Stimulated activated CD8-positive, alpha-beta memory T cell treated with anti-CD3 and anti-CD28 coated beads, Interleukin-4, amount 100 ng/mL, for 1 hour (primary cell): ENCODE results near the gene COMMD7.

Experiments used
- DNase-seq, 2 donors: peaks; one replicate each; pipeline ENCODE4 v3.0.0-alpha.2; 2020; ENCODE audit warnings: low read depth in 2 of 2, low spot score in 1 of 2

Gene COMMD7

GRCh38 chr20:32680544-32681174 lies 62.6 kb downstream of the COMMD7 start:
- DNase-seq: no peak

GRCh38 chr20:32678948-32679347 lies 64.3 kb downstream of the COMMD7 start:
- no peak for DNase-seq

- no peak for DNase-seq
These were observed 67.9 kb downstream of the COMMD7 start for GRCh38 chr20:32675223-32675975.

- peak; percentile 32 to 57 for DNase-seq
These were observed 68.9 kb downstream of the COMMD7 start for GRCh38 chr20:32674362-32674789.

GRCh38 chr20:32672982-32673851 lies 70.0 kb downstream of the COMMD7 start:
- no peak for DNase-seq

- no peak for DNase-seq
These were observed 70.8 kb downstream of the COMMD7 start for GRCh38 chr20:32672394-32672981.

GRCh38 chr20:32670773-32671455 lies 72.4 kb downstream of the COMMD7 start:
- no peak for DNase-seq

- DNase-seq: no peak
These were observed 76.2 kb downstream of the COMMD7 start for GRCh38 chr20:32667027-32667426.

- DNase-seq: no peak
These were observed 78.5 kb downstream of the COMMD7 start for GRCh38 chr20:32664678-32665159.

GRCh38 chr20:32664012-32664677 lies 79.1 kb downstream of the COMMD7 start:
- DNase-seq: no peak

GRCh38 chr20:32663335-32664011 lies 79.8 kb downstream of the COMMD7 start:
- no peak for DNase-seq

GRCh38 chr20:32661820-32662528 lies 81.3 kb downstream of the COMMD7 start:
- DNase-seq: no peak

- no peak for DNase-seq
These were observed 82.6 kb downstream of the COMMD7 start for GRCh38 chr20:32660661-32661060.

GRCh38 chr20:32656827-32657226 lies 86.4 kb downstream of the COMMD7 start:
- no peak for DNase-seq

GRCh38 chr20:32655903-32656512 lies 87.3 kb downstream of the COMMD7 start:
- DNase-seq: no peak

GRCh38 chr20:32652739-32653526 lies 90.3 kb downstream of the COMMD7 start:
- DNase-seq: peak; percentile 78 to 85
